ENCODE results near the gene QPCTL. TPM values are rescaled to one million over a fixed set of nuclear protein-coding genes. Genes with fewer than 3 reads are reported as not detected.
A peak's percentile ranks its signal among the peaks of the same experiment; 100 is the strongest.
"Not testable (repeated sequence)": the region's sequence is repeated elsewhere in the genome, so short reads cannot be mapped to it uniquely, and the experiment has no call there.

Gene QPCTL
- total RNA-seq, 6 experiments from 2014 or later = 17.6 to 31.5 (median 19.9) TPM

- no peak for TF ChIP-seq CTCF (IDR thresholded peaks at IDR 0.05)
- 0 out of 2 replicates have a peak, but pooled peaks cover 1% of the 10 kb centered on the region for H3K27me3 Mint-ChIP-seq (ENCODE audit: insufficient read depth)
- DNase-seq = no peak
- H3K4me1 Mint-ChIP-seq (ENCODE audit: low read depth) = peaks cover 28% of the 10 kb centered on the region
- H3K4me3 Mint-ChIP-seq = no peak overlapping the region
- peaks cover 15% of the 10 kb centered on the region for H3K36me3 Mint-ChIP-seq (ENCODE audit: low read depth)
- H3K27ac Mint-ChIP-seq = no peak overlapping the region
- H3K9me3 Mint-ChIP-seq = no peaks in the 10 kb centered on the region
Observed at GRCh38 chr19:45715139-45715538, 22.7 kb downstream of the QPCTL start.

GRCh38 chr19:45716359-45717130 lies 24.1 kb downstream of the QPCTL start:
- no peaks in the 10 kb centered on the region for H3K9me3 Mint-ChIP-seq
- H3K27ac Mint-ChIP-seq = peak overlapping the region; percentile 98
- no peak for TF ChIP-seq CTCF (IDR thresholded peaks at IDR 0.05)
- DNase-seq = no peak
- H3K27me3 Mint-ChIP-seq (ENCODE audit: insufficient read depth) = 0 out of 2 replicates have a peak, but pooled peaks cover 1% of the 10 kb centered on the region
- H3K4me1 Mint-ChIP-seq (ENCODE audit: low read depth) = peaks cover 33% of the 10 kb centered on the region
- H3K4me3 Mint-ChIP-seq = peak overlapping the region; percentile 94
- peaks cover 9% of the 10 kb centered on the region for H3K36me3 Mint-ChIP-seq (ENCODE audit: low read depth)

GRCh38 chr19:45717131-45717982 lies 24.9 kb downstream of the QPCTL start:
- DNase-seq = peak; percentile 96
- H3K27me3 Mint-ChIP-seq (ENCODE audit: insufficient read depth) = peaks cover 3% of the 10 kb centered on the region; the same call in 1 of the 2 replicates
- H3K27ac Mint-ChIP-seq = peak overlapping the region; percentile 98
- H3K4me1 Mint-ChIP-seq (ENCODE audit: low read depth) = peaks cover 39% of the 10 kb centered on the region
- no peaks in the 10 kb centered on the region for H3K9me3 Mint-ChIP-seq
- peak overlapping the region; percentile 94 for H3K4me3 Mint-ChIP-seq
- peaks cover 15% of the 10 kb centered on the region for H3K36me3 Mint-ChIP-seq (ENCODE audit: low read depth)
- TF ChIP-seq CTCF (IDR thresholded peaks at IDR 0.05) = peak; percentile 20; the same call in 1 of the 2 replicates

- Mint-ChIP-seq H3K36me3 (ENCODE audit: low read depth) (peaks cover 15% of the 10 kb centered on the region), H3K9me3 (no peaks in the 10 kb centered on the region)
Observed at GRCh38 chr19:45717983-45718650, 25.7 kb downstream of the QPCTL start.

GRCh38 chr19:45720065-45720464 lies 27.6 kb downstream of the QPCTL start:
- Mint-ChIP-seq H3K36me3 (ENCODE audit: low read depth) (peaks cover 15% of the 10 kb centered on the region), H3K4me1 (ENCODE audit: low read depth) (peaks cover 58% of the 10 kb centered on the region)
- not testable (repeated sequence) for DNase-seq; H3K9me3 Mint-ChIP-seq; H3K4me3 Mint-ChIP-seq; H3K27ac Mint-ChIP-seq; H3K27me3 Mint-ChIP-seq (ENCODE audit: insufficient read depth)

More at GRCh38 chr19:45717983-45718650, 25.7 kb downstream of the QPCTL start:
- Mint-ChIP-seq H3K27ac (peak overlapping the region; percentile 98), H3K4me3 (peak overlapping the region; percentile 94), H3K27me3 (ENCODE audit: insufficient read depth) (peaks cover 3% of the 10 kb centered on the region; the same call in 1 of the 2 replicates), H3K4me1 (ENCODE audit: low read depth) (peaks cover 45% of the 10 kb centered on the region)
- no peak for DNase-seq
- TF ChIP-seq CTCF (IDR thresholded peaks at IDR 0.05) = no peak

GRCh38 chr19:45728683-45729082 lies 36.2 kb downstream of the QPCTL start:
- H3K36me3 Mint-ChIP-seq (ENCODE audit: low read depth); H3K9me3 Mint-ChIP-seq; H3K27ac Mint-ChIP-seq; H3K27me3 Mint-ChIP-seq (ENCODE audit: insufficient read depth); H3K4me3 Mint-ChIP-seq; DNase-seq: not testable (repeated sequence)
- H3K4me1 Mint-ChIP-seq (ENCODE audit: low read depth) = peaks cover 24% of the 10 kb centered on the region
